Neural crest cell (in vitro differentiated cells): Measurements from ENCODE around the gene RYR2. TPM values are rescaled to one million over a fixed set of nuclear protein-coding genes. Genes with fewer than 3 reads are reported as not detected.

ENCODE experiments used
- DNase-seq: peaks from one replicate; pipeline ENCODE4 v3.0.0; 2021; ENCODE audit warnings: low read depth, mixed read lengths, low spot score
- H3K27ac Mint-ChIP-seq: one replicate; pipeline ENCODE4 v1.8.0; 2021; ENCODE audit warnings: mild to moderate bottlenecking, mixed read lengths; ENCODE audit not compliant: unreplicated experiment
- H3K27me3 Mint-ChIP-seq: 2 replicates; pipeline ENCODE4 v1.8.0; 2021; ENCODE audit warnings: low read depth, mild to moderate bottlenecking, mixed read lengths
- H3K36me3 Mint-ChIP-seq: 2 replicates; pipeline ENCODE4 v1.8.0; 2021; ENCODE audit warnings: low read depth, mild to moderate bottlenecking, mixed read lengths
- H3K4me1 Mint-ChIP-seq: 2 replicates; pipeline ENCODE4 v1.8.0; 2021; ENCODE audit warnings: mixed read lengths
- H3K4me3 Mint-ChIP-seq: one replicate; pipeline ENCODE4 v1.8.0; 2021; ENCODE audit warnings: mild to moderate bottlenecking, mixed read lengths
- H3K9me3 Mint-ChIP-seq: 2 replicates; pipeline ENCODE4 v1.8.0; 2021; ENCODE audit warnings: mixed read lengths
- total RNA-seq: library from RNA; stranded (reverse); gene quantifications from 2 replicates; pipeline ENCODE4 v1.2.1, GENCODE V29; 2021
- TF ChIP-seq, protein P1 (sequence below): fragments of 200-600 bp; sonication (generic); conservative IDR thresholded peaks from 2 replicates; pipeline ENCODE4 v1.5.0; 2021; ENCODE audit warnings: antibody characterized with exemption, mild to moderate bottlenecking

RYR2 gene
- total RNA-seq, 1 donor from 2014 or later = 0.07 TPM

DNA sequence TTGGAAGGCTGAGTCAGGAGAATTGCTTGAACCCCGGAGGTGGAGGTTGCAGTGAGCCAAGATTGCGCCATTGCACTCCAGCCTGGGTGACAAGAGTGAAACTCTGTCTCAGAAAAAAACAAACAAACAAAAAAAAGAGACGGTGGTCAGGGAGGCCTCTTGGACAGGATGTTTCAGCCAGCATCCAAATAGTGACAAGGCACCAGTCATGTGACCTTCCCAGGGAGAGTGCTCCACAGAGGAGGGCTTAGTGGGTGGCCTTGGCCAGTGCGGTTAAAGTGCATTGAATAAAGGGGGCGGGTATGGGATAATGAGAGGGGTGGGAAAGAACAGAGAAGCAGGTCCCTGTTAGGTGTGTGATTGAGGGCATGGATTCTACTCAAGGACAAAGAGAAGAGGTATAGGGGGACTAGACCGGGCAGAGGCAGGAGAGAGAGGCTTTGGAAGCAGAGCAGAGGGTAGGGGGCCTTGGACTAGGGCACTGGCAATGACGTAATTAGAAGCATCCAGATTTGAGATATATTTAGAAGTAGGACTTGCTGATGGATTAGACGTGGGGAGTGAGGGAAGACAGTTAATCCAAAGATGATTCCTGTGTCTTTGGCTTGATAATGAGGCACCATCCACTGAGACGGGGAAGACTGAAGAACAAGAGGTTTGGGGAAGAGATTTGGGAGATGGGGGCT, 12.0 kb upstream of the RYR2 start:
- DNase-seq = no peak
- Mint-ChIP-seq H3K27ac (no peak overlapping the region), H3K27me3 (peaks cover 56% of the 10 kb centered on the region), H3K9me3 (peaks cover 4% of the 10 kb centered on the region), H3K4me1 (no peaks in the 10 kb centered on the region), H3K4me3 (no peak overlapping the region), H3K36me3 (peaks cover 4% of the 10 kb centered on the region)
- TF ChIP-seq, protein P1, sequence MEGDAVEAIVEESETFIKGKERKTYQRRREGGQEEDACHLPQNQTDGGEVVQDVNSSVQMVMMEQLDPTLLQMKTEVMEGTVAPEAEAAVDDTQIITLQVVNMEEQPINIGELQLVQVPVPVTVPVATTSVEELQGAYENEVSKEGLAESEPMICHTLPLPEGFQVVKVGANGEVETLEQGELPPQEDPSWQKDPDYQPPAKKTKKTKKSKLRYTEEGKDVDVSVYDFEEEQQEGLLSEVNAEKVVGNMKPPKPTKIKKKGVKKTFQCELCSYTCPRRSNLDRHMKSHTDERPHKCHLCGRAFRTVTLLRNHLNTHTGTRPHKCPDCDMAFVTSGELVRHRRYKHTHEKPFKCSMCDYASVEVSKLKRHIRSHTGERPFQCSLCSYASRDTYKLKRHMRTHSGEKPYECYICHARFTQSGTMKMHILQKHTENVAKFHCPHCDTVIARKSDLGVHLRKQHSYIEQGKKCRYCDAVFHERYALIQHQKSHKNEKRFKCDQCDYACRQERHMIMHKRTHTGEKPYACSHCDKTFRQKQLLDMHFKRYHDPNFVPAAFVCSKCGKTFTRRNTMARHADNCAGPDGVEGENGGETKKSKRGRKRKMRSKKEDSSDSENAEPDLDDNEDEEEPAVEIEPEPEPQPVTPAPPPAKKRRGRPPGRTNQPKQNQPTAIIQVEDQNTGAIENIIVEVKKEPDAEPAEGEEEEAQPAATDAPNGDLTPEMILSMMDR = no peak

DNA sequence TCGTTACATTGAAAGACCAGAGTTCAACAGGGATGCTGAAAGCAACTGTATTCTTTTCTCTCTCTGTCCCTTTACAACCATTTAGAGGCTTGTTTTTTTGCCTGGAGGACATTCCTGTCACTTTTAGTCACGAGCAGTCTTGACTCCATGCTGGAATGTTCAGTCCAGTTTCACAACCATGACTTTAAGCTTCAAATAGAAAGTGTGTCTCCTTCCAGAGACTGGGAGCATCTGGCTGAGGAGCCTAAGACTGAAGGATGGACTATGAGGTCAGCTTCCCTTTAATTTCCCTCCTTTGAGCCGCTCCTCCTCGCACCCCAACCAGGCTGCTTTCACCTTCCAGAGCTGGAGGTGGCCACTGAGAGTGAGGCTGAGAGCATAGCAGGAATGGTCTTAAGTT, 10.5 kb upstream of the RYR2 start:
- no peaks in the 10 kb centered on the region for H3K36me3 Mint-ChIP-seq
- peaks cover 53% of the 10 kb centered on the region for H3K27me3 Mint-ChIP-seq
- H3K4me3 Mint-ChIP-seq = no peak overlapping the region
- H3K9me3 Mint-ChIP-seq = no peaks in the 10 kb centered on the region
- no peak for DNase-seq
- no peaks in the 10 kb centered on the region for H3K4me1 Mint-ChIP-seq
- H3K27ac Mint-ChIP-seq = no peak overlapping the region
- TF ChIP-seq, protein P1 = no peak

DNA sequence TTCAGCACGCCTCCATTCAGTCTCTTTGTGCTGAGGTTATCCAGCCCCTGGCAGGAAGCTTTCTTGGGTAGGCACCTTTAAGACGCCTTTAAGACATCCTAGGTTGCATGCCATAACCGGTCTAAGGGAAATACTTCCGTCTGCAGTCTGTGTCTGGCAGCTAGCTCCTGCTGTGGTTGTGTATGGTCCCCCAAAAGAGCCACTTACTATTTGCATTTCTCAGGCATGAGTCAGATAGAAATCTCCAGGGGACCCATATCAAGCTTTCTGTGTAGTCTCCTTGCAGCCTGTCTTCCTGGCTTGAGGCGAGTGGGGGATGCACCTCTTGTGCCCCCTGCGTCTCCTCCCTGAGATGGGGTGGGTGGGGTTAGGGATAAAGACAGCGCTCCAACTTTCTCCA, 10.0 kb upstream of the RYR2 start:
- Mint-ChIP-seq H3K27me3 (peaks cover 53% of the 10 kb centered on the region), H3K4me1 (no peaks in the 10 kb centered on the region), H3K4me3 (no peak overlapping the region), H3K36me3 (no peaks in the 10 kb centered on the region), H3K9me3 (no peaks in the 10 kb centered on the region), H3K27ac (no peak overlapping the region)
- TF ChIP-seq, protein P1 = no peak
- DNase-seq = no peak

DNA sequence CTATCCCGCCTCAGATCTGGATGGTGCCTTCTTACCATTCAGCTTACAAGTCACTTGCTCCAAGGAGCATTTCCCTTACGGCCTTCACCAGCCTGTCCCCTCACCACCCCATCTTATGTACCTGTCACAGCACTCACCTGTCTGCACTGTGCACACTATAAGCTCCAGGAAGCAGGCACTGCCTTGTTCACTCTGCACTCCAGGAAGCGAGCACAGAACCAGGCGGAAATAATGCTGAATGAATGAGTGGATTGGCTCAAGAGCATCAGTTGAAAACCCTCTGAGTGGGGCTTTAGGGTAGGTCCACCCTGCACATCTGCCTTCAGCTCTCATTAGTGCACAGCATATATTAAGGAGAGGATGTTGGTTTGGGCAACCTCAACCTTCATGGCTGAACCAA, 8.9 kb upstream of the RYR2 start:
- no peak overlapping the region for H3K27ac Mint-ChIP-seq
- H3K9me3 Mint-ChIP-seq = no peaks in the 10 kb centered on the region
- no peak overlapping the region for H3K4me3 Mint-ChIP-seq

DNA sequence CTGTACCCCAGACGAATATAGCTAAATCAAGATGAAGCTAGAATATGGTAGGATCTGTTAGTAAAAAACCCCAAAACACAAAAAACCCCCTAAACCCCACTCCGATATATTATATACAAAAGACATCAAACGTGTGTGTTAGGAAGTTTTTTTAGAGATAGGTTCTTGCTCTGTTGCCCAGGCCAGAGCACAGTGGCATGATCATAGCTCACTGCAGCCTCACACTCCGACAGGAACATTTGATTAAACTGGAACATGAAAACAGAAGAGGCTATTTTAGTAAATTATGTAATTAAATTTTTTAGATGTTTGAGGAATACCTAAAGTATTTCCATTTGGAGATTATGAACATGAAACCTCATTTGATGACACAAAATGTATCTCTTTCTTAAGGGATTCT, 8.2 kb upstream of the RYR2 start:
- Mint-ChIP-seq H3K9me3 (no peaks in the 10 kb centered on the region), H3K4me3 (no peak overlapping the region), H3K27me3 (peaks cover 48% of the 10 kb centered on the region), H3K36me3 (no peaks in the 10 kb centered on the region), H3K4me1 (no peaks in the 10 kb centered on the region), H3K27ac (no peak overlapping the region)
- no peak for DNase-seq
- TF ChIP-seq, protein P1 = no peak

More for the DNA sequence above, 8.9 kb upstream of the RYR2 start:
- Mint-ChIP-seq H3K36me3 (no peaks in the 10 kb centered on the region), H3K4me1 (no peaks in the 10 kb centered on the region), H3K27me3 (peaks cover 48% of the 10 kb centered on the region)
- no peak for DNase-seq
- TF ChIP-seq, protein P1 = no peak
